ENCODE measurements around the gene ENOSF1.

ENOSF1 gene

DNA sequence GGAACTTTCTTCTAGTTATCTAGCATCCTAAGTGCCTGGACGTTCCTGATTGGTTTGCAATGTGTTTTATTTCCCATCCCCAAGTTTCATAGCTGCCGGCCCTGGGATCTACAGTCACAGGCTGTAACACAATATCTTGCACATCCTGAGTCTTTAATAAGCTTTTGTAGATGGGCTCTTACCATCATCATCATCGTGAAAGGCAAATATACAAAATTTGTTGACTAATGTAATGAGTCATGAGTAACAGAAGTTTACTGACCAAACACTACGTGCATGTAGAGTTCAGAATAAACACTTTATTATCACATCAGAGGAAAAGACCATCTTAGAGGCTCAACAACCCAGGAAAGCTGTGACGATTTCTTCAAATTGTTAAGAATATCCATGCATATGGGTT lies 63.1 kb downstream of the ENOSF1 start:
- Mint-ChIP-seq H3K27me3 (peaks cover 11% of the 10 kb centered on the region), H3K4me3 (no peak overlapping the region), H3K4me1 (ENCODE audit: low read depth) (peaks cover 7% of the 10 kb centered on the region), H3K9me3 (ENCODE audit: low read depth) (no peaks in the 10 kb centered on the region), H3K36me3 (no peaks in the 10 kb centered on the region), H3K27ac (no peak overlapping the region)

GRCh38 chr18:647304-647703 lies 65.1 kb downstream of the ENOSF1 start:
- Mint-ChIP-seq H3K27ac (no peak overlapping the region), H3K4me3 (no peak overlapping the region), H3K36me3 (no peaks in the 10 kb centered on the region), H3K27me3 (peaks cover 5% of the 10 kb centered on the region), H3K9me3 (ENCODE audit: low read depth) (no peaks in the 10 kb centered on the region), H3K4me1 (ENCODE audit: low read depth) (peaks cover 11% of the 10 kb centered on the region)

GRCh38 chr18:644395-645004 lies 67.9 kb downstream of the ENOSF1 start:
- H3K4me3 Mint-ChIP-seq: no peak overlapping the region
- H3K36me3 Mint-ChIP-seq: no peaks in the 10 kb centered on the region
- H3K9me3 Mint-ChIP-seq (ENCODE audit: low read depth): no peaks in the 10 kb centered on the region
- peaks cover 4% of the 10 kb centered on the region for H3K27me3 Mint-ChIP-seq
- no peak overlapping the region for H3K27ac Mint-ChIP-seq
- peaks cover 6% of the 10 kb centered on the region for H3K4me1 Mint-ChIP-seq (ENCODE audit: low read depth)

GRCh38 chr18:641224-641623 lies 71.2 kb downstream of the ENOSF1 start:
- peaks cover 3% of the 10 kb centered on the region for H3K36me3 Mint-ChIP-seq
- H3K27ac Mint-ChIP-seq: no peak overlapping the region
- H3K9me3 Mint-ChIP-seq (ENCODE audit: low read depth): no peaks in the 10 kb centered on the region
- H3K4me3 Mint-ChIP-seq: no peak overlapping the region
- peaks cover 6% of the 10 kb centered on the region for H3K4me1 Mint-ChIP-seq (ENCODE audit: low read depth)
- H3K27me3 Mint-ChIP-seq: peaks cover 4% of the 10 kb centered on the region

GRCh38 chr18:635171-635570 lies 77.3 kb downstream of the ENOSF1 start:
- no peaks in the 10 kb centered on the region for H3K9me3 Mint-ChIP-seq (ENCODE audit: low read depth)
- H3K4me1 Mint-ChIP-seq (ENCODE audit: low read depth): no peaks in the 10 kb centered on the region
- no peak overlapping the region for H3K4me3 Mint-ChIP-seq
- H3K36me3 Mint-ChIP-seq: peaks cover 3% of the 10 kb centered on the region
- H3K27ac Mint-ChIP-seq: no peak overlapping the region
- H3K27me3 Mint-ChIP-seq: no peaks in the 10 kb centered on the region

DNA sequence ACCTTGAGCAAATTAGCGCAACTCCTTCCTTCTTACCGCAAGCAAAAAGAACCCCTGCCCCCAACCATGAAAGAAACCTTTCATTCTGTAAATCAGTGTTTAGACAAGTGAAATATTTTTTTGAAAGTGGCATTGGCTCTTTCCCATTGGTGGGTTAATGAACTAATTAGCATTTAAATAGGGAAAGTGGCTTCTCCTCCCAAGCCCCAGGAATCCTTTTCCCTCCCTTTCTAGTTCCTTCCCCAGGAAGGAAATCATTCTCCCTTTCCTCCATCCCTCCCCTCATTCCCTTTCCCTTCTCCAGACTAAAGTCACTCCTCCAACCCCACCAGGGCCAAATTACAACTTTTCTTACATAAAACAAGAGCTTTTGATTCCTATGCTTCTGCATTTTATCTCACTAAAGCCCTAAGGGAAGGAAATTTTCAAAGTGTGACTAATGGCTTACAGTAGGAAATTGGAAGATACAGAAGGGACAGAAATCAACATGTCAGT lies 77.8 kb downstream of the ENOSF1 start:
- Mint-ChIP-seq H3K4me1 (ENCODE audit: low read depth) (no peaks in the 10 kb centered on the region), H3K27me3 (no peaks in the 10 kb centered on the region), H3K9me3 (ENCODE audit: low read depth) (no peaks in the 10 kb centered on the region), H3K36me3 (peaks cover 3% of the 10 kb centered on the region), H3K4me3 (no peak overlapping the region), H3K27ac (no peak overlapping the region)

- H3K4me3 Mint-ChIP-seq: no peak overlapping the region
- H3K27me3 Mint-ChIP-seq: peaks cover 2% of the 10 kb centered on the region
- no peaks in the 10 kb centered on the region for H3K4me1 Mint-ChIP-seq (ENCODE audit: low read depth)
- H3K27ac Mint-ChIP-seq: no peak overlapping the region
- no peaks in the 10 kb centered on the region for H3K36me3 Mint-ChIP-seq
- no peaks in the 10 kb centered on the region for H3K9me3 Mint-ChIP-seq (ENCODE audit: low read depth)
Observed at GRCh38 chr18:631560-631959, 80.9 kb downstream of the ENOSF1 start.

DNA sequence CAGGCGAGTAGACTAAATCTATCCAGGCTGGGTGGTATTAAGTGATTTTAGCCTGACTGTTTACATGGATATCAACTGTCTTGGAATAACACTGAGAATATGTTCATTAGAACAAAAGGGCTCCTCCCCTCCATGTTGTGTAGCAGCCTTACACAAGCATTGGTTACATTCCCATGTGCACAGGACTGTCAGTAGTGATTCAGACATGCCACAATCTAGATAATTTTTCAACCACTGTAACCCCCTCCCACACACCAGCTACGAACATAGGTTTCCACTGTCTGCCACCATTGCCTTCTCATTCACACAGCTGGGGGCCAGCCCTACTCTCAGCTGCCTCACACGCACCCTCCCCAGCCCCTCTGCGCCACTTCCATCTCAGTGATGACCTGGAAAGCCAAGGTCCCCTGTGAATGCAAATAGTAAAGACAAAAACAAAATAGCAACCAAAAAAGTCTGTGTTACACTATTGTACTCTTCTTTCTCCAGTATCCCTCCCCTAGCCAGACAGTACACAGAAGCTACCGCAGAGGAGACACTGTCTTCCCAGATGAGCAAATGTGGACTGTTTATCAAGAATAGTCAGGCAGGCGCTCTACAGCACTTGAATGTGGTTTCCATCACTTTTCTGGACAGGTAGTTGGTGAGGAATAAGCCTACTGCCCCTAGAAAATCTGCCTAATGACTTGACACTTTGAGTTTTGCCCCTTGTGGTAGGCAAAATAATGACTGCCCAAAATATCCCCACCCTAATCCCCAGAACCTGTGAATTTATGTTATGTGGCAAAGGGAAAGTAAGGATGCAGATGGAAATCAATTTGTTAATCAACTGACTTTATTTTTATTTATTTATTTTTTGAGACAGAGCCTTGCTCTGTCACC lies 82.9 kb downstream of the ENOSF1 start:
- Mint-ChIP-seq H3K9me3 (ENCODE audit: low read depth) (no peaks in the 10 kb centered on the region), H3K4me1 (ENCODE audit: low read depth) (no peaks in the 10 kb centered on the region), H3K36me3 (no peaks in the 10 kb centered on the region), H3K27ac (no peak overlapping the region), H3K27me3 (peaks cover 2% of the 10 kb centered on the region), H3K4me3 (no peak overlapping the region)

DNA sequence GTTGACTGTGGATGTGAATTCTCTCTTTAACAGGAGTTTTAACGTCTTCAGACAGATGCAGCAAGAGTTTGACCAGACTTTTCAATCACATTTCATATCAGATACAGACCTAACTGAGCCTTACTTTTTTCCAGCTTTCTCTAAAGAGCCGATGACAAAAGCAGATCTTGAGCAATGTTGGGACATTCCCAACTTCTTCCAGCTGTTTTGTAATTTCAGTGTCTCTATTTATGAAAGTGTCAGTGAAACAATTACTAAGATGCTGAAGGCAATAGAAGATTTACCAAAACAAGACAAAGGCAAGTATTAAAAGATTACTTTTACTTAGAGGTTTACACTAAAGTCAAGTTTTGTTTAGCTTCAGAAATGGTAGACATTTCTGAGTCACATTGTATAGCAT lies 85.2 kb downstream of the ENOSF1 start:
- Mint-ChIP-seq H3K4me1 (ENCODE audit: low read depth) (peaks cover 1% of the 10 kb centered on the region), H3K27me3 (peaks cover 5% of the 10 kb centered on the region), H3K27ac (no peak overlapping the region), H3K36me3 (no peaks in the 10 kb centered on the region), H3K9me3 (ENCODE audit: low read depth) (no peaks in the 10 kb centered on the region), H3K4me3 (no peak overlapping the region)

- Mint-ChIP-seq H3K27me3 (peaks cover 7% of the 10 kb centered on the region), H3K9me3 (ENCODE audit: low read depth) (no peaks in the 10 kb centered on the region), H3K27ac (no peak overlapping the region), H3K36me3 (no peaks in the 10 kb centered on the region), H3K4me1 (ENCODE audit: low read depth) (peaks cover 1% of the 10 kb centered on the region), H3K4me3 (no peak overlapping the region)
Observed at GRCh38 chr18:623761-624620, 88.4 kb downstream of the ENOSF1 start.

DNA sequence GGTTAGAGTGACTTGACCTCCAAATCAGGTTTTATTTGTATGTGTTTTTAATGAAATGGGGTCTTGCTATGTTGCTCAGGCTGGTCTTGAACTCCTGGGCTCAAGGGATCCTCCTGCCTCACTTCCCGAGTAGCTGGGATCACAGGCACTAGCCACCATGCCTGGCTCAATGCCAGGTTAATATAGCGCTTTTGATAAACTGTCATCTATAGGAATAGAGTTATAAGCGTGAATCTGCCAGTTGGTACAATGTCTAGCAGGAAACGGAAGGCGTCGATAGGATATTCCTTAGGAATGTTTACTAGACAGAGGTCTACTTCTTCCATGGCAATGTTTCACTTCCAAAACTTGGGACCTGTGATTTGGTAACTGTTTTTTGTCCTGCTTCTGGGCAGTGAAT lies 90.1 kb downstream of the ENOSF1 start:
- Mint-ChIP-seq H3K4me3 (no peak overlapping the region), H3K9me3 (ENCODE audit: low read depth) (no peaks in the 10 kb centered on the region), H3K36me3 (no peaks in the 10 kb centered on the region), H3K27me3 (peaks cover 5% of the 10 kb centered on the region), H3K4me1 (ENCODE audit: low read depth) (peaks cover 1% of the 10 kb centered on the region), H3K27ac (no peak overlapping the region)

GRCh38 chr18:621291-622043 lies 91.0 kb downstream of the ENOSF1 start:
- H3K36me3 Mint-ChIP-seq: no peaks in the 10 kb centered on the region
- H3K27me3 Mint-ChIP-seq: peaks cover 5% of the 10 kb centered on the region
- H3K9me3 Mint-ChIP-seq (ENCODE audit: low read depth): no peaks in the 10 kb centered on the region
- no peak overlapping the region for H3K27ac Mint-ChIP-seq
- H3K4me1 Mint-ChIP-seq (ENCODE audit: low read depth): peaks cover 1% of the 10 kb centered on the region
- H3K4me3 Mint-ChIP-seq: no peak overlapping the region

All from activated naive CD8-positive, alpha-beta T cell (primary cell).